ENCODE results near the gene VIPR2. TPM values are rescaled to one million over a fixed set of nuclear protein-coding genes. Genes with fewer than 3 reads are reported as not detected.

Gene VIPR2
- total and polyA plus RNA-seq, 2 donors from 2014 or later, result 0.91 to 1.3 TPM

DNA sequence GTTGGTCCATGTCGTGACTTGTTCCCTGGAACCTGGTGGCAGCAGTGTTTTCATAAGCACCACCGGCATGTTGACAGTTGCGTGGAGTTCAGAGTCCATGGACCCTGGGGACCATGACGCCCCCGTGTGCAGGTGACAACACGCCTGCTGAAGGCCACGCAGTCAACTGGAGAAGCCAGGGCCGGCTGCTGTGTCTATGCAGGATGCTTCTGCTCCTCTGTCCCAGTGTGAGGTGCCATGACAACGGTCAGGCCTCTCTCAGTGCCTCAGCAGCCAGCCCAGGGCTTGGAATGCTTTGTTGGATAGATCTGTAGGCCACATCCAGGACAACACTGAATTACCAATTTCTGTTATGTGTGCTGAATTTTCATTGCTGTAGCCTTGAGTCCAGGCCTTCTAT lies 10.7 kb upstream of the VIPR2 start:
- Histone ChIP-seq H3K9ac (ENCODE audit: low read length in 3 of 3) (no peak overlapping the region), H3K27ac (ENCODE audit: low read depth in 2 of 2, low read length in 2 of 2) (no peak overlapping the region), H3K9me3 (ENCODE audit: control insufficient read depth in 2 of 3, insufficient read depth in 1 of 3, low read length in 3 of 3) (no peaks in the 10 kb centered on the region), H3K36me3 (ENCODE audit: control insufficient read depth in 2 of 3, insufficient read depth in 3 of 3, low read length in 3 of 3) (no peaks in the 10 kb centered on the region), H3K4me3 (ENCODE audit: low read length in 3 of 3) (no peak overlapping the region), H3K4me1 (ENCODE audit: control insufficient read depth in 2 of 3, insufficient read depth in 2 of 3, low read depth in 1 of 3, low read length in 3 of 3) (no peaks in the 10 kb centered on the region), H3K27me3 (ENCODE audit: control insufficient read depth, insufficient read depth, low read length) (no peaks in the 10 kb centered on the region)
- DNase-seq (no peak), FAIRE-seq (no peak)
- intact Hi-C loops (cut with DNase I), result no loop called here
- TF ChIP-seq, protein P1, sequence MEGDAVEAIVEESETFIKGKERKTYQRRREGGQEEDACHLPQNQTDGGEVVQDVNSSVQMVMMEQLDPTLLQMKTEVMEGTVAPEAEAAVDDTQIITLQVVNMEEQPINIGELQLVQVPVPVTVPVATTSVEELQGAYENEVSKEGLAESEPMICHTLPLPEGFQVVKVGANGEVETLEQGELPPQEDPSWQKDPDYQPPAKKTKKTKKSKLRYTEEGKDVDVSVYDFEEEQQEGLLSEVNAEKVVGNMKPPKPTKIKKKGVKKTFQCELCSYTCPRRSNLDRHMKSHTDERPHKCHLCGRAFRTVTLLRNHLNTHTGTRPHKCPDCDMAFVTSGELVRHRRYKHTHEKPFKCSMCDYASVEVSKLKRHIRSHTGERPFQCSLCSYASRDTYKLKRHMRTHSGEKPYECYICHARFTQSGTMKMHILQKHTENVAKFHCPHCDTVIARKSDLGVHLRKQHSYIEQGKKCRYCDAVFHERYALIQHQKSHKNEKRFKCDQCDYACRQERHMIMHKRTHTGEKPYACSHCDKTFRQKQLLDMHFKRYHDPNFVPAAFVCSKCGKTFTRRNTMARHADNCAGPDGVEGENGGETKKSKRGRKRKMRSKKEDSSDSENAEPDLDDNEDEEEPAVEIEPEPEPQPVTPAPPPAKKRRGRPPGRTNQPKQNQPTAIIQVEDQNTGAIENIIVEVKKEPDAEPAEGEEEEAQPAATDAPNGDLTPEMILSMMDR (IDR thresholded peaks at IDR 0.05; ENCODE audit: borderline replicate concordance, extremely low read depth, insufficient read depth), result no peak

DNA sequence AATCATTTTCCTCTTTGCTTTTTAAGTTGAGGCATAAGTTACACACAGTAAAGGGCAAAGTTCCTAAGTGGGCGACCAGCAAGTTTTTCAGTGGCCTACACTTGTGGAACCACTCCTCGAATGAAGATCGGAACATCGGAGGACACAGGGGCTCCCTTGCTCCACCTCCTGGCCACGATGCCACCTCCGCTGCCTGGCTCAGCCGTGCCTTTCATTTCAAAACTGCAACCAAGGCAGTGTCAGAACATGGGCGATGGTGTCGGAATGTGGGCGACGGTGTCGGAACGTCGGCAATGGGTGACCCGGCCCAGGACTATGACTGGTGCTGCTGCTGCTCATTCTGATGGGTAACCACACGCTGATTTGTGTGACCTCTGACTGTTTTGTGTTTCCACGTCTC lies 9.6 kb upstream of the VIPR2 start:
- Histone ChIP-seq H3K4me3 (ENCODE audit: low read length in 3 of 3) (no peak overlapping the region), H3K9ac (ENCODE audit: low read length in 3 of 3) (no peak overlapping the region), H3K4me1 (ENCODE audit: control insufficient read depth in 2 of 3, insufficient read depth in 2 of 3, low read depth in 1 of 3, low read length in 3 of 3) (no peaks in the 10 kb centered on the region), H3K9me3 (ENCODE audit: control insufficient read depth in 2 of 3, insufficient read depth in 1 of 3, low read length in 3 of 3) (no peaks in the 10 kb centered on the region), H3K27ac (ENCODE audit: low read depth in 2 of 2, low read length in 2 of 2) (no peak overlapping the region), H3K27me3 (ENCODE audit: control insufficient read depth, insufficient read depth, low read length) (no peaks in the 10 kb centered on the region), H3K36me3 (ENCODE audit: control insufficient read depth in 2 of 3, insufficient read depth in 3 of 3, low read length in 3 of 3) (no peaks in the 10 kb centered on the region)
- intact Hi-C loops (cut with DNase I), result no loop called here
- FAIRE-seq, result no peak
- no peak for DNase-seq
- TF ChIP-seq, protein P1 (IDR thresholded peaks at IDR 0.05; ENCODE audit: borderline replicate concordance, extremely low read depth, insufficient read depth), result no peak

DNA sequence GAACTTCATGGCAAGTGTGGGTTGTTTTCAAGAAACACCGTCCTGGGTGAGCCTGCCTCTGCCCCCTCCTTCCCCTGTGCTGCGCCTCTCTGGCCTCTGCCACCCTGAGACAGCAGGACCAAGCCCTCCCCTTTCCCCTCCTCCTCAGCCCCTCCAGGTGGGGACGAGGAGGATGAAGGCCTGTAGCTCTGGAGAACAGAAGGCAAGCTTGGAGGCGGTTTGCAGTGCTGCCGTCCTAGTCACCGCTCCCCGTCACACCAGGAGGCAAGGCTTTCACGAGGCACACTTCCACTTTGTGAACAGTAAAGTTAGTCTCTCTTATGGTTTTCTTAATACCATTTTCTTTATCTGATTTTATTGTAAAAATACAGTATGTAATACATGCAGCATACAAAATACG lies 8.8 kb upstream of the VIPR2 start:
- TF ChIP-seq, protein P1 (IDR thresholded peaks at IDR 0.05; ENCODE audit: borderline replicate concordance, extremely low read depth, insufficient read depth), result no peak
- Histone ChIP-seq H3K9ac (ENCODE audit: low read length in 3 of 3) (no peak overlapping the region), H3K4me3 (ENCODE audit: low read length in 3 of 3) (no peak overlapping the region), H3K36me3 (ENCODE audit: control insufficient read depth in 2 of 3, insufficient read depth in 3 of 3, low read length in 3 of 3) (no peaks in the 10 kb centered on the region), H3K27me3 (ENCODE audit: control insufficient read depth, insufficient read depth, low read length) (no peaks in the 10 kb centered on the region), H3K4me1 (ENCODE audit: control insufficient read depth in 2 of 3, insufficient read depth in 2 of 3, low read depth in 1 of 3, low read length in 3 of 3) (no peaks in the 10 kb centered on the region), H3K27ac (ENCODE audit: low read depth in 2 of 2, low read length in 2 of 2) (no peak overlapping the region), H3K9me3 (ENCODE audit: control insufficient read depth in 2 of 3, insufficient read depth in 1 of 3, low read length in 3 of 3) (no peaks in the 10 kb centered on the region)
- DNase-seq (no peak), FAIRE-seq (no peak)
- intact Hi-C loops (cut with DNase I), result no loop called here

DNA sequence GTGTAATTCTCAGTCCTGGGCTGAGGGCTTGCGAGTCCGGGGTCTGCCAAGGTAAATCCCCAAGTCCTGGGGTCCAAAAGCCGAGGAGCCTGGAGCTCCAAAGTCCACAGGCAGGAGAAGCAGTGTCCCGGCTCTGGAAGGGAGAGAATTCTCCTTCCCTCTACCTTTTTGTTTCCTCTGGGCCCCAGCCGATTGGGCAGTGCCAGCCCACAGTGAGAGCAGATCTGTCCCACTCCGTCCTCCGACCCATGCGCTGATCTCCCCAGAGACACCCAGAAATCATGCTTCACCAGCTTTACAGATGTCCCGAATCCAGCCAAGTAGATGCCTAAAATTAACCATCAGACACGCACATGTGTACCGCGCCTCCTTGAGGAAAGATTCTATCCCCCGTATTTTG lies 8.1 kb upstream of the VIPR2 start:
- H3K4me3 ChIP-seq (ENCODE audit: low read length in 3 of 3), result no peak overlapping the region
- no peak overlapping the region for H3K9ac ChIP-seq (ENCODE audit: low read length in 3 of 3)
- no peak for DNase-seq
- no peaks in the 10 kb centered on the region for H3K27me3 ChIP-seq (ENCODE audit: control insufficient read depth, insufficient read depth, low read length)
- H3K36me3 ChIP-seq (ENCODE audit: control insufficient read depth in 2 of 3, insufficient read depth in 3 of 3, low read length in 3 of 3), result no peaks in the 10 kb centered on the region
- no peak overlapping the region for H3K27ac ChIP-seq (ENCODE audit: low read depth in 2 of 2, low read length in 2 of 2)
- TF ChIP-seq, protein P1 (IDR thresholded peaks at IDR 0.05; ENCODE audit: borderline replicate concordance, extremely low read depth, insufficient read depth), result no peak
- FAIRE-seq, result no peak
- intact Hi-C loops (cut with DNase I), result no loop called here
- H3K9me3 ChIP-seq (ENCODE audit: control insufficient read depth in 2 of 3, insufficient read depth in 1 of 3, low read length in 3 of 3), result no peaks in the 10 kb centered on the region
- H3K4me1 ChIP-seq (ENCODE audit: control insufficient read depth in 2 of 3, insufficient read depth in 2 of 3, low read depth in 1 of 3, low read length in 3 of 3), result no peaks in the 10 kb centered on the region

Data from kidney (tissue), 14 donors.